GM19239 (cell line): ENCODE results near the gene EPDR1.
"Not testable (repeated sequence)": the region's sequence is repeated elsewhere in the genome, so short reads cannot be mapped to it uniquely, and the experiment has no call there.

Source experiments
- DNase-seq: peaks from one replicate; pipeline ENCODE4 v3.0.0; 2011; ENCODE audit warnings: low spot score; ENCODE audit not compliant: insufficient read length
- FAIRE-seq: peaks from 2 replicates; lab custom pipeline; 2011; peaks lifted over from hg19 to GRCh38; lab: Jason Lieb, UNC

Gene EPDR1

DNA sequence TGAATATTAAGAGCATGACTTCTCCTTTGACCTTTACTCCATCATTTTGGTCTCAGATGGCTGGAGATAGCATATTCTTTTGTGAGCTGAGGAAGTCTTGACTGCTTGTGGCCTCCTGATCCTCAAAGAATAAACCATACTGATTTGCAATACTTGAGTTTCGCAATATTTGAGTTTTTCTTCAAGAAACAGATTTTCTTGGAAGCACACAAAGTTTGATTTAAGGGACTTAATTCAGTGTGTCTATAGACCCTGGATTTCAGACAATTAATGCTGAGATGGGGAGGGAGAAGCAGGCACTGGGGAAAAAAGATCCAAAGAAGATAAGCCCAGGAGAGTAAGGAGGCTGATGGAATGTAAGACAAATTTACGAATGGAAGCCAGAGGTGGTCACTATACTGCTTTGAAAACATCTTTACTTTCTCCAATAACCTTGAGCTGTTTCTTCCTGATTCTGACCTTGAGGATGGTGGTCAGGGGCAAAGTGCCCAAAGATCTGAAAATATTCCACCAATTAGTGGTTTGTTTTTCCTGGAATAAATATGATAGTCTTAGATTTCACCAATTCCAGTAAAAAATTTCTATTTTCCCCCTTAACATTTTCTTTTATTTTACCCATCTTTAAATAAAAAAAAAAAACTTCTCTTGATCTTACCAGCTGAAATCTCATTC is 7.5 kb downstream of the EPDR1 start:
- FAIRE-seq, result no peak
- no peak for DNase-seq

DNA sequence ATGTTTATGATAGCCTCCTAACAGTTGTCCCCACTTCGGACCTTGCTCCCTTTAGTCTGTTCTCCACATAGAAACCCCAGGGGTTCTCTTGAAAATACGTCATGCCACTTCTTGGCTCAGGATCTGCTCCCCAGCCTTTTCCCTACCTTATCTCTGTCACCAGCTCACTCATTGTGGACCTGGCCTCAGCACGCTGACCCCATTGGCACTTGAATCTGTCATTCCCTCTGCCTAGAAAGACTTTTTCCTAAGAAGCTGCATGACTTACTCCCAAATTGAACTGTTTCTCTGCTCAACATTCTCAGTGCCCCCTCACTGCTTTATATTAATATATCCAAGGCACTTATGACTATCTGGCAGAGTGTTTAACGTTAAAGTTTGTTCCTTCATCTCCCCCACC is 8.4 kb downstream of the EPDR1 start:
- FAIRE-seq, result no peak

DNA sequence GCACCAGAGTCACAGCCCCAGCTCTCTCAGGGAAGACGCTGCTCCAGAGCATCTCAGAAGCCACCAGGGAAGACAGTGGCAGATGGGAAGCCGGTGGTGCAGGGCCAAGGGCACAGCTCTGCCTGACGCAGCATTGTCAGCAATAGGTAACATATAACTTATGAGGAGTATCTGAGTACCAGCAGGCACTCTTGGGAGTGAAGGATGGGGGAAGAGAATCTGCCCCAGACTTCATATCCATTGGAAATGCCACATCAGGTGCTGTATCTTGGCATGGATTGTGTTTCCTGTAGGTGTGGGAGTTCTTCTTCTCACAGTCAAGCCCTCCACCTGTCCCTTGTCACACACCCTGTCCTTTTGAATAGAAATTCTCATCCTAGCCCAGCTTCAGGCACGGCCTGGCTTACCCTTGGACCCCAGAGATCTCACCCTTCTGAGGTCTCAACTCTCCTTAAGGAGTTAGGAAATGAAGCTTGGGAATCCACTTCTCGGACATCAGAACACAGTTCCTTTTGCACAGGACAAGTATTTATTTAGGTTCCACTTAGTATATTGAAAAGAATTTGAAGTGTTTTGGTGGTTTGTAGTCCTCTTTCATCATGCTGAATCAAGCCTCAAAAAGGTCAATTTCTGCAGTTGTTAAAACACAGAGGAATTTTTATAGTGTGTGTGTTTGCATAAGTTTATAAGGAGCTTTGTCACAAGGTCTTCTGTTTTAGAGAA is 9.9 kb downstream of the EPDR1 start:
- DNase-seq (no peak), FAIRE-seq (no peak)

More for the DNA sequence above, 8.4 kb downstream of the EPDR1 start:
- no peak for DNase-seq

DNA sequence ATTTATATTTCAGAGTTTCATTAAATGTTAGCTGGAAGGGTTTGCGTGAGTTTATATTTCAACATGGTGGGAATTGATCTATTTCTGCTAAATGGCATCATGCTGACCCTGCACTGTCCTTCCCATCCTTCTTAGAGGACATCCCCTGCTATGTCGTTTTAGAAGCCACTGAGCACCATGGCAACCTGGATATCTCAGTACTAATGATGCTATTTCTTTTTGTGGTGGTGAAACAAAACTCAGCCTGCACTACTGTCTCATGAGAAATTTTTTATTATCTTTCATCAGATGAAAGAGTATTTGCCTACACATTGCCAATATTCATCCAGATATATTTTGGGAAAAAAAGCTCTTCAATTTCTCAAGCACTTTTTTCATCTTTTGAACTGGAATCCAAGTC is 12.1 kb downstream of the EPDR1 start:
- no peak for DNase-seq
- FAIRE-seq, result no peak

DNA sequence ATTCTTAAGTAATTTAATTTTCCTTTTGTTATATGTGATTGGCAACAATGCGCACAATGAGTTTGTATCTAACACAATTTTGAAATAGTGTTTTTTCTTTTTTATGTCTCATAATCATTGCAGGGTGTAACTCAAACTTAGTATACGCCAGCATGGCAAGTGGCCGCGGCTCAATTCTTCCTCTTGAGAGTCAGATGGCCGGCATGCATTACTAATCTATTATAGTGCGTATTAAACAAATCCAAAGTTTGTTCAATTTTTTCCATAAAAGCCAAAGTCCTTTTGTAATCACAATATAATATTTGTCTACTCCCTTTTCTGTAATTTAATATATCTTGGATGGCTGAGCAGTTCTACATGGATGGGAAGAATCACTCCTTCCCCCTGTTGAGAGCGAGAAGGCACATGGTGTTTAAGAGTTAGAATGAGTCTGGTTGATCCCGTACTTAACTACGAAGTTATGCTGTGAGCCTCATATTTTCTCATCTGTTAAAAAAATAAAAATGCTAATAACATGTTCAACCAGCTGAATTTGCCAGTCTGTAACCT is 12.7 kb downstream of the EPDR1 start:
- FAIRE-seq, result no peak

DNA sequence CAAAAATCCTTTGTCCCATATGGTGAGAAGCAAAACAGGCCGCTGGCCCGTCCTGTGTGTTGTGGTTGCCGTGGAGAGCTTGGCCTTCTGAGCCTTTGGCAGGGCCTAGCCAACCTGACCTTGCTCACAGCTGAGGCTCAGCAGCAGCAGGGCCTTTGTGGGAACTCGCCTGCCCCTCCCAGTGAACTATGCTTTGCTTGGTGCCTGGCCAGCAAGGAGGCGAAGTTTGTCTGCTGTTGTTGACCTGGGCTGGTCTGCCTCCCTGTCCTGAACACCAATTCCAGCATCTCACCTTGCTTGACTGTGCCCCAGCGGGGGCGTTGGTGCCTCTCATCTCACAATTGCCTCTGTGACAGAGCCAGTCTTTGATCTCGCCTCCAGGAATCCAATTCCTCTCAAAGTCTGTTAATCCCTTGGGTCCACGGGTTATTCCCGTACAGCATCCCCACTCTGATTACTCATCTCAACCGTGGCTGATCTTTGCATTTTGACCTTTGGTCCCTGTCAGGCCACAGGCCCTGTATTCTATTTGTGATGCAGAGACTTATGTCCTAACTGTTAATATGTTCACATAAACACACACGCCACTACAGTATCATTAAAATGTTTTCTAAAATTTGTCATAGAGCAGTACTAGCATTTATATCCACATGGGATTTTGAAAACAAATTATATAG is 22.6 kb downstream of the EPDR1 start:
- DNase-seq (no peak), FAIRE-seq (peak; percentile 52)

More for the DNA sequence above, 12.7 kb downstream of the EPDR1 start:
- no peak for DNase-seq

DNA sequence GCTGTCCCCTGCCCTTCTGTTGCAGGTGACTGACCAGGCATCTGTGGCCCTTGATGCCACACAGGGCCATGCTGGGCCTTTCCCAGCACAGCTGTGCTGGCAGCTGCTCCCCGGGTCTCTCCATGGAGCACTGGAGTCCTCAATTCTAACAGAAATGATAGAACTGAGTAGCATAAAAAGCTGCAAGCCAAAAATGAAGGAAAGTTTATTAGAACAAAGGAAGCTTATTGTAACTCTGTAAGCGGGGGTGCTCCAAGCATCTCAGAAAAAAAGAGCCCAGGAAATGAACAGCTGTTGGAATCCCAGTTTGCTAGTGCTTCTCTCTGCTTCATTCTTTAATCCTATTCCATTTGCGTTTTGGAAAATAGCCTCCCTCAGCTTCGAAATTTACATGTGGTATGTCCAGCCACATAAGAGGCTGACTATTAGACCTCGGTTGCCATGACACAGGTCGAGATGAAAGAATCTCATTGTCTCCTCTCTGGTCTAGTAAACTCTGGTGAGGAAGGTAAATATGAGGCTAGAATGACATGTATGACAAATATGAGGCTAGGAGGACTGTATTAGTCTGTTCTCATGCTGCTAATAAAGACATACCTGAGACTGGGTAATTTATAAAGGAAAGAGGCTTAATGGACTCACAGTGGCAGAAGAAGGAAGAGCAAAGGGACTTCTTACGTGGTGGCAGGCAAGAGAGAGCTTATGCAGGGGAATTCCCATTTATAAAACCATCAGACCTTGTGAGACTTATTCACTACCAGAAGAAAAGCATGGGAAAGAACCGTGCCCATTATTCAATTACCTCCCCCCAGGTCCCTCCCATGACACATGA is 23.7 kb downstream of the EPDR1 start:
- FAIRE-seq, result peak; percentile 67
- DNase-seq, result no peak

DNA sequence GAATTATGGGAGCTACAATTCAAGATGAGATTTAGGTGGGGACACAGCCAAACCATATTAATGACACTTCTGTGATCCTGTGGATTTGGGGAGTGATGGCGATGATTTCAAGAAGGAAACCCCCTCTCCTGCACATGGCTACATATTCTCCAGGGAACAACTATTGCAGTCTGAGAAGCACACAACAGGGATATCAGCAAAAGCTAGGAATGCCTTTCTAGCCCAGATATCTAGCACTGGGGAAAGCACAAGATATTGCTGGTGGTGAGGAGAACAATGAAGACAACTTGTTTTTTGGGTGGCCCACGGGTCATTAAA is 24.3 kb downstream of the EPDR1 start:
- DNase-seq (no peak), FAIRE-seq (peak; percentile 59)

DNA sequence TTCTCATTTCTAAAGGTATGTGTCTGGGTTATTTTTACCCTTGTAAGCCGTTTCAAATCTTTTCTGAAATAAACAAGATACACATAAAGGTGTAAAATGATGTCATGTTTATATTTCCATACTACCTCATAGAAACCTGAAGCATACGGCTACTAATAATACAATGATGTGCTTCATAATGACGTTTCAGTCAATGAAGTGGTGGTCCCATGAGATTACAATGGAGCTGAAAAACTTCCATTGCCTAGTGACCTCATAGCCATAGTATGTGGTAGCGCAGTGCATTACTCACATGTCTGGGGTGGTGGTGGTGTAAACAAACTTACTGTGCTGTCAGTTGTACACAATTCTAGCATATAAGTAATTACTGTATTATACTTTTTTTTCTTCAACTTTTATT is 24.9 kb downstream of the EPDR1 start:
- DNase-seq, result no peak
- FAIRE-seq, result no peak

DNA sequence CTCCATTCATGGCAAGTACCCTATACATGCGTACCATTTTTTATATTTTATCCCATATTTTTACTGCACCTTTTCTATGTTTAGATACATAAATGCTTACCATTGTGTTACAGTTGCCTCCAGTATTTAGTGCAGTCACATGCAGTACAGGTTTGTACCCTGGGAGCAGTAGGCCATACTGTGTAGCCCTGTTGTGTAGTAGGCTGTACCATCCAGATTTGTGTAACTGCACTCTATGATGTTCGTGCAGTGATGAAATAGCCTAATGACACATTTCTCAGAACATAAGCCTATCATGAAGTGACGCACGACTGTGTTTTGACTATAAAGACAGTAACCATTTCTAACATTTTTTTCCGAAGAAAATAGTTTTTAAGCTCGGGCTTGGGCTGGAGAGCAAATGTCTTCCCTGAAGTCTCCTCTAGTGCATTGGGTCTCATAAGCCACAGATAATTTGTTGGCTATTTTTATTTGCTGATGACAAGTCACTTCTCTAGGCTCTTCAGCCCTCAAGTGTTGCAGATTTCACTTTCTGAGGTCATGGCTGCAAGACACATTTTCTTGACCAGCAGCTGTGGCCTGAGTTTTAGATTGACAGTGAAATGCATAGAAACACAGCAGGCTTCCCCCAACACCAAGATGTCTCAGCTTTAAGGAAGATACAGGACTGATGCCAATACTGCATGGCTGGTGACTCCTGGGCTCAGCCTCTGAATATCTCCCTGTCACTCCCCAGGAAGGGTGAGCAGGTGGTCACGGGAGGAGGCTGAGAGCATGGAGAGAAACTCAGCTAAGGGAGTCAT is 26.9 kb downstream of the EPDR1 start:
- DNase-seq, result no peak
- FAIRE-seq, result no peak

DNA sequence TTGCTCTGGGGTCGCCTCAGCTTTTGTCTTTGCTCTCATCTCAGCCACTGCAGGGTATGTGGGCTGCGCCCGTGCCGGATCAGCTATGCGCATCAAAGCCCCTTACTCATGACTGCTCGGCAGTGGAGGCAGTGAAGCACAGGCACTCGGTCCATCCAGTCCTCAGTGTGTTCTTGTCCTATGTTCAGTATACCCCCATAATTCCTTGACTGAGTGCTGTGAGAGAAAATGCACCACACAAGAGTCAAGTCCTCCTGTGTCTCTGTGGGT is 27.4 kb downstream of the EPDR1 start:
- no peak for FAIRE-seq
- DNase-seq, result no peak

DNA sequence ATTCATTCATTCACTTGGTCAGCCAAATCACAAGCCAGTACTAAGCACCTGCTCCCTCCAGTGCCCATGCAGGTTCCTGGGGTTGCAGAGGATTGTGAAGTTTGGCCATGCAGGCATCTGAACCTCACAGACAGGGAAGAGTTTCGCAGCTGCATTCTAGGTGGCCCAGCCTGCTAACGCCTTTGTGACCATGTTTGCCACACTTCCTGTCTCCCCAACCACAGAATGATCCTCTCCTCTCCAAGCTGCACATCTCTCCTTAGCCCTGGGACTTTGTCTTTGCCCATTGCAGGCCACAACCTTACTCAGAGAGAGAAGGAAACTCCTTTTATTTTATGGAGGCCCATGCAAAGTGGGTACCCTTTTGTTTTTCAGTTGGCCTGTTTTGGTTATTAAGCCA is 31.8 kb downstream of the EPDR1 start:
- DNase-seq, result no peak
- peak; percentile 35 for FAIRE-seq

DNA sequence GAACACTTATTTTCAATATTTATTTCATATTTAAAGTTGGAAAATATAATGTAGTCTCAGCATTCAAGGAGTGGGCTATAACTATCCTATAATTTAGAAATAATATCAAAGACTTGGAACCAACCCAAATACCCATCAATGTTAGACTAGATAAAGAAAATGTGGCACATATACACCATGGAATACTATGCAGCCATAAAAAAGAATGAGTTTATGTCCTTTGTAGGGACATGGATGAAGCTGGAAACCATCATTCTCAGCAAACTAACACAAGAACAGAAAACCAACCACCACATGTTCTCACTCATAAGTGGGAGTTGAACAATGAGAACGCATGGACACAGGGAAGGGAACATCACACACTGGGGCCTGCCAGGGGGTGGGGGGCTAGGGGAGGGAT is 33.8 kb downstream of the EPDR1 start:
- FAIRE-seq, DNase-seq: not testable (repeated sequence)

DNA sequence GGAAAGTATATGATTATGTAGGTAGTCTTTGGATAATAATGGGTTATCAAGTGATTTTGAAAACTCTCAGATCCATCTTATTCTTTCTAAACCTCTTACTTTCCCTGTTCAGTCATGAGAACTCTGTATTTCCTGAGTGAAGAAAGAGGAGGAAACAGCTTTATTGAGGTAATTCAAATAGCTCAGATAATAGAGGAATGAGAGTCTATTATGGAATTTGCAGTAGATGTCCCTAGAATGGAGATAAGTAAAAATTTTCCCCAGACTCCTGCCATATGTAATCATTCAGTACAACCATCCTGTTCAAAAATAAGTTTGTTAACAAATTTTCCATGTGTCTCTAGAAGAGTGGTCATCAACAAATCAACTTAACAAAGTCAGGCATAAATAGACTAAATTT is 36.4 kb downstream of the EPDR1 start:
- DNase-seq (no peak), FAIRE-seq (no peak)

DNA sequence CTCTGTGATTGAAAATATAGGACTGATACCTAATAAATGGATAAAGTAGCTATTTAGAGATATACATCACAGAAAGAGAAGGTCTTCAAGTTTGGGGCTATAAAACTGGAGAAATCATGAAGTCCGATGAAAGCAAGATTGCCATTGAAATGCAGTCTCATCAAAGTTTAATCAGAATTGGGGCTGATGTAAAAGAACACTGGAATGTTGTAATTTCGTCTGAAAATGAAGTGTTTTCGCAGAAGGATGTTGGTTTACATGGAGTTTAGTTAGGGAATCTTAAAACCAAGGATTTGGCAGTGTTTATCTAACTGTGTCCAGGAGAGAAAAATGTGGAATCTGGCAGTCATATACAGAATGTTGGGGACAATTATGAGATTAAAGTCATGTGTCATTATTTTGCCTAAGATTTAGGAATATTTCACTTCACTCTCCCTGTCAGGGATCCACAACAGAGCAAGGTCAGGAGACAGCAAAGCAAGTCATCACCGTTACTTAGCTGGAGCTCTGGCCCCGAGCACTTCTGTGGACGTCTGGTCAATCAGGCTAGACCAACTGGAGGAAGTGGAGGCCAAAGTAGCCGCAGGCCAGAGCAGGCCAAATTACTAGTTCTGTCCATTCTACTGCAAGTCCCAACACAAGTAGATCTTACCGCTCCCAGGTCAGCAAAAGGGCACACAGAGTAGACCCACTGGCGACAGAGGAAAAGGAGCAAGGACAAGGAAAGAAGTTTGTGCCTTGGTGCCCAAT is 37.0 kb downstream of the EPDR1 start:
- no peak for DNase-seq
- no peak for FAIRE-seq

DNA sequence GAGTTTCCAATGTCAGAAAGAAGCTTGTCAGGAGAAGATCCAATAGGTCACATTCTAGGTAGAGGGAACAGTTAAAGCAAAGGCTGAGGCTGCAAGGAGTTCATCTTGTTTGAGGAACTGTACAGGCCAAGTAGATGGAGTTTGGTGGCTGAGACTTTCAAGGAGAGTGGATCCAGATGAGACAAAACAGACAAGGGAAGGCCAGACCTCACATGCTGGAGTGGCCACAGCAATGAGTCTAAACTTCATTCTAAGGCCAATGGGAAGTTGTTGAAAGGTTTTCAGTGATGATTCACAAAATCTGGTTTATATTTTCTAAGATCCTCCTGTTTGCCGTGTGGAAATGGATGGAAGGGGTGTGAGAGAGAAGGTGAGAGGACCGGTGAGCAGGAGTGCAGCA is 40.0 kb downstream of the EPDR1 start:
- DNase-seq (no peak), FAIRE-seq (no peak)

DNA sequence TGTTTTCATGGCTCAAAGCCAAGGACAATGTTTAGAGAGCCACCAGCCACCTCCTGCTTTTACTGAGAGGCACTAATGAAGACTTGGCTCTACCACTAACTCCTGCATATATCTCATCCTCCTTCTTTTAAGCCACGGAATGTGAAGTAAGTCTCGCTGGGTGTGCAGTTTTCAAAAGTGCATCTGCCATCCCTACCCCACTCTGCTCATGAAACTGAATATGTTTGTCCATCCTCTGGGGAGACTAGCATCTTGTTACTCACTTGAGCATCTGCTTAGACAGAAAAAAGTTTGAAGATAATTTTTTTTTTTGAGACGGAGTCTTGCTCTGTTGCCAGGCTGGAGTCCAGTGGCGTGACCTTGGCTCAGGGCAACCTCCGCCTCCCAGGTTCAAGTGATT is 40.8 kb downstream of the EPDR1 start:
- FAIRE-seq (no peak), DNase-seq (no peak)

DNA sequence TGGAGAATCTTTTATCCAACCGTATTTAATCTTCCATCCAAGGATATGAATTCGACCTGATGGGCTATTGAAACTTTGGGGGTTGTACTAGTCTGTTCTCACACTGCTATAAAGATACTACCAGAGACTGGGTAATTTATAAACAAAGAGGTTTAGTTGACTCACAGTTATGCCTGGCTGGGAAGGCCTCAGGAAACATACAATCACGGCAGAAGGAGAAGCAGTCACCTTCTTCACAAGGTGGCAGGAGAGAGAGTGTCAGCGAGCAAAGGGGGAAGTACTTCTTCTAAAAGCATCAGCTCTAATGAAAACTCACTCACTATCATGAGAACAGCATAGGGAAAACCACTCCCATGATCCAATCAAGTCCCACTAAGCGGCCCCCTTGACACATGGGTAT is 43.8 kb downstream of the EPDR1 start:
- DNase-seq, result no peak
- FAIRE-seq, result no peak

DNA sequence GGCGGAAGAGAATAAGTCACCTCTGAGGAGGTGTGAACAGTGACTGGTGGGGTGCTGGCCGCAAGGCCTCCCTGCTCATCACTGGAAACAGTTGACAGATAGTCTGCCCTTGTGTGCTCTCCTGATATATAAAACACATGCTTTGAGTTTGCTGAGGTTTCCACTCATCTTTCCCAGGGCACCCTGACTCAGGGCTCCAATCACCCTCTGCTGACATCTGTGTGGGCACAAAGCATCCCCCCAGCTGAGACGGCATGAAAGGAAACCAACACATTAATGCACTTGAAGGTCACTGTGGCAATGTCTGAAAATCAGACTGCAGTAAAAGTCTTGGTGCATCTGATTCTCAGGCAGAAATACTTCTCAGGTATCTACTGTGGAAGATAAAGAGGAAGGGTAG is 49.8 kb downstream of the EPDR1 start:
- DNase-seq (no peak), FAIRE-seq (no peak)
